HFF-Myc (cell line): ENCODE measurements around the gene STOX1.

Experiments used
- DNase-seq: peaks from one replicate; pipeline ENCODE4 v3.0.0-alpha.2; 2011; ENCODE audit warnings: low read depth; ENCODE audit errors: extremely low read depth
- H3K4me3 ChIP-seq: replicated peaks from 2 replicates; pipeline ENCODE4 v1.5.1; 2011; ENCODE audit warnings: low read depth, mild to moderate bottlenecking, control low read depth, low read length
- CTCF ChIP-seq: IDR thresholded peaks from 2 replicates; pipeline ENCODE4 v1.5.1; 2012; ENCODE audit warnings: mild to moderate bottlenecking, low read depth, low read length, control low read depth; ENCODE audit errors: missing control alignments

The STOX1 gene

GRCh38 chr10:68826764-68827591, at the start of gene STOX1:
TSS of gene STOX1 (plus strand) at chr10:68827531. CDS start at chr10:68827624, 93 bp downstream.
- TF ChIP-seq CTCF = no peak
- DNase-seq = no peak
- peak within 1 kb of the TSS; percentile 56 for H3K4me3 ChIP-seq

GRCh38 chr10:68781613-68782574, 45.4 kb upstream of the STOX1 start:
- H3K4me3 ChIP-seq = no peak overlapping the region
- no peak for DNase-seq
- TF ChIP-seq CTCF = no peak

GRCh38 chr10:68784476-68784875, 42.9 kb upstream of the STOX1 start:
- no peak for TF ChIP-seq CTCF
- no peak overlapping the region for H3K4me3 ChIP-seq
- DNase-seq = no peak

- no peak for TF ChIP-seq CTCF
- no peak overlapping the region for H3K4me3 ChIP-seq
- DNase-seq = no peak
Measured at GRCh38 chr10:68787813-68788212, 39.5 kb upstream of the STOX1 start.

GRCh38 chr10:68790476-68790875, 36.9 kb upstream of the STOX1 start:
- DNase-seq = no peak
- no peak for TF ChIP-seq CTCF
- no peak overlapping the region for H3K4me3 ChIP-seq

- TF ChIP-seq CTCF = no peak
- DNase-seq = no peak
- H3K4me3 ChIP-seq = no peak overlapping the region
Measured at GRCh38 chr10:68792115-68792514, 35.2 kb upstream of the STOX1 start.
